ENCODE results near the gene TCF4. TPM values are rescaled to one million over a fixed set of nuclear protein-coding genes. Genes with fewer than 3 reads are reported as not detected.

Gene TCF4
- total RNA-seq, 1 experiment from 2014 or later, result 104 TPM

DNA sequence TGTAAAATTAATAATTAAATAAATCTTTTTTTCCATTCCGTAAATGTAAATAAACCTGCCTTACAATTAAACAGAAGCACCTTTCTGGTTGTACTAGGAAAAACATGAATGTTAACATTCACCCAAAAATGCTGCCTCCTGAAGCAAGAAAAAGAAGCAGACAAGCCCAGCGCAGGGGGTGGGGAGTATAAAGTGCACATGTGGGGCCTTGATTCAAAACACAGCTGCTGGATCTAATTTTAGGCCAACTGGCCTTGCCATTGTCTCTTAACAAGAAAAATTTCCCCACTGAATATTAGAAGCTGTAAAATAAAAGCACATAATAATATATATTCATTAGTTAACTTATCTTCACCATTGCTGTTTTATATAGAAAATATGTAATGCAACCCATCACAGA, 28.3 kb downstream of the TCF4 start:
- no peak for ATAC-seq
- H3K4me1 Mint-ChIP-seq, result peaks cover 25% of the 10 kb centered on the region
- peaks cover 7% of the 10 kb centered on the region for H3K36me3 Mint-ChIP-seq
- H3K27me3 Mint-ChIP-seq (ENCODE audit: low read depth), result no peaks in the 10 kb centered on the region
- ChIA-PET CTCF (no interaction called here), POLR2A (no interaction called here)
- no peak overlapping the region for H3K27ac Mint-ChIP-seq
- DNase-seq (ENCODE audit: low spot score), result no peak
- TF ChIP-seq, protein P1, sequence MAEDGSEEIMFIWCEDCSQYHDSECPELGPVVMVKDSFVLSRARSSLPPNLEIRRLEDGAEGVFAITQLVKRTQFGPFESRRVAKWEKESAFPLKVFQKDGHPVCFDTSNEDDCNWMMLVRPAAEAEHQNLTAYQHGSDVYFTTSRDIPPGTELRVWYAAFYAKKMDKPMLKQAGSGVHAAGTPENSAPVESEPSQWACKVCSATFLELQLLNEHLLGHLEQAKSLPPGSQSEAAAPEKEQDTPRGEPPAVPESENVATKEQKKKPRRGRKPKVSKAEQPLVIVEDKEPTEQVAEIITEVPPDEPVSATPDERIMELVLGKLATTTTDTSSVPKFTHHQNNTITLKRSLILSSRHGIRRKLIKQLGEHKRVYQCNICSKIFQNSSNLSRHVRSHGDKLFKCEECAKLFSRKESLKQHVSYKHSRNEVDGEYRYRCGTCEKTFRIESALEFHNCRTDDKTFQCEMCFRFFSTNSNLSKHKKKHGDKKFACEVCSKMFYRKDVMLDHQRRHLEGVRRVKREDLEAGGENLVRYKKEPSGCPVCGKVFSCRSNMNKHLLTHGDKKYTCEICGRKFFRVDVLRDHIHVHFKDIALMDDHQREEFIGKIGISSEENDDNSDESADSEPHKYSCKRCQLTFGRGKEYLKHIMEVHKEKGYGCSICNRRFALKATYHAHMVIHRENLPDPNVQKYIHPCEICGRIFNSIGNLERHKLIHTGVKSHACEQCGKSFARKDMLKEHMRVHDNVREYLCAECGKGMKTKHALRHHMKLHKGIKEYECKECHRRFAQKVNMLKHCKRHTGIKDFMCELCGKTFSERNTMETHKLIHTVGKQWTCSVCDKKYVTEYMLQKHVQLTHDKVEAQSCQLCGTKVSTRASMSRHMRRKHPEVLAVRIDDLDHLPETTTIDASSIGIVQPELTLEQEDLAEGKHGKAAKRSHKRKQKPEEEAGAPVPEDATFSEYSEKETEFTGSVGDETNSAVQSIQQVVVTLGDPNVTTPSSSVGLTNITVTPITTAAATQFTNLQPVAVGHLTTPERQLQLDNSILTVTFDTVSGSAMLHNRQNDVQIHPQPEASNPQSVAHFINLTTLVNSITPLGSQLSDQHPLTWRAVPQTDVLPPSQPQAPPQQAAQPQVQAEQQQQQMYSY (CRISPR knock-in tag; IDR thresholded peaks at IDR 0.05), result no peak
- TF ChIP-seq, protein P2, sequence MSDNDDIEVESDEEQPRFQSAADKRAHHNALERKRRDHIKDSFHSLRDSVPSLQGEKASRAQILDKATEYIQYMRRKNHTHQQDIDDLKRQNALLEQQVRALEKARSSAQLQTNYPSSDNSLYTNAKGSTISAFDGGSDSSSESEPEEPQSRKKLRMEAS (CRISPR knock-in tag; IDR thresholded peaks at IDR 0.05), result no peak
- TF ChIP-seq, protein P3, sequence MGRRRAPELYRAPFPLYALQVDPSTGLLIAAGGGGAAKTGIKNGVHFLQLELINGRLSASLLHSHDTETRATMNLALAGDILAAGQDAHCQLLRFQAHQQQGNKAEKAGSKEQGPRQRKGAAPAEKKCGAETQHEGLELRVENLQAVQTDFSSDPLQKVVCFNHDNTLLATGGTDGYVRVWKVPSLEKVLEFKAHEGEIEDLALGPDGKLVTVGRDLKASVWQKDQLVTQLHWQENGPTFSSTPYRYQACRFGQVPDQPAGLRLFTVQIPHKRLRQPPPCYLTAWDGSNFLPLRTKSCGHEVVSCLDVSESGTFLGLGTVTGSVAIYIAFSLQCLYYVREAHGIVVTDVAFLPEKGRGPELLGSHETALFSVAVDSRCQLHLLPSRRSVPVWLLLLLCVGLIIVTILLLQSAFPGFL (CRISPR knock-in tag; IDR thresholded peaks at IDR 0.05; ENCODE audit: borderline replicate concordance), result no peak
- TF ChIP-seq SMAD4 (CRISPR knock-in tag; IDR thresholded peaks at IDR 0.05), result no peak
- TF ChIP-seq, protein P4, sequence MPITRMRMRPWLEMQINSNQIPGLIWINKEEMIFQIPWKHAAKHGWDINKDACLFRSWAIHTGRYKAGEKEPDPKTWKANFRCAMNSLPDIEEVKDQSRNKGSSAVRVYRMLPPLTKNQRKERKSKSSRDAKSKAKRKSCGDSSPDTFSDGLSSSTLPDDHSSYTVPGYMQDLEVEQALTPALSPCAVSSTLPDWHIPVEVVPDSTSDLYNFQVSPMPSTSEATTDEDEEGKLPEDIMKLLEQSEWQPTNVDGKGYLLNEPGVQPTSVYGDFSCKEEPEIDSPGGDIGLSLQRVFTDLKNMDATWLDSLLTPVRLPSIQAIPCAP (CRISPR knock-in tag; IDR thresholded peaks at IDR 0.05), result no peak
- TF ChIP-seq, protein P5, sequence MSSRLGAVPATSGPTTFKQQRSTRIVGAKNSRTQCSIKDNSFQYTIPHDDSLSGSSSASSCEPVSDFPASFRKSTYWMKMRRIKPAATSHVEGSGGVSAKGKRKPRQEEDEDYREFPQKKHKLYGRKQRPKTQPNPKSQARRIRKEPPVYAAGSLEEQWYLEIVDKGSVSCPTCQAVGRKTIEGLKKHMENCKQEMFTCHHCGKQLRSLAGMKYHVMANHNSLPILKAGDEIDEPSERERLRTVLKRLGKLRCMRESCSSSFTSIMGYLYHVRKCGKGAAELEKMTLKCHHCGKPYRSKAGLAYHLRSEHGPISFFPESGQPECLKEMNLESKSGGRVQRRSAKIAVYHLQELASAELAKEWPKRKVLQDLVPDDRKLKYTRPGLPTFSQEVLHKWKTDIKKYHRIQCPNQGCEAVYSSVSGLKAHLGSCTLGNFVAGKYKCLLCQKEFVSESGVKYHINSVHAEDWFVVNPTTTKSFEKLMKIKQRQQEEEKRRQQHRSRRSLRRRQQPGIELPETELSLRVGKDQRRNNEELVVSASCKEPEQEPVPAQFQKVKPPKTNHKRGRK (CRISPR knock-in tag; IDR thresholded peaks at IDR 0.05; ENCODE audit: borderline replicate concordance), result no peak
- TF ChIP-seq, protein P6, sequence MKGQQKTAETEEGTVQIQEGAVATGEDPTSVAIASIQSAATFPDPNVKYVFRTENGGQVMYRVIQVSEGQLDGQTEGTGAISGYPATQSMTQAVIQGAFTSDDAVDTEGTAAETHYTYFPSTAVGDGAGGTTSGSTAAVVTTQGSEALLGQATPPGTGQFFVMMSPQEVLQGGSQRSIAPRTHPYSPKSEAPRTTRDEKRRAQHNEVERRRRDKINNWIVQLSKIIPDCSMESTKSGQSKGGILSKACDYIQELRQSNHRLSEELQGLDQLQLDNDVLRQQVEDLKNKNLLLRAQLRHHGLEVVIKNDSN (CRISPR knock-in tag; IDR thresholded peaks at IDR 0.05), result no peak
- H3K9me3 Mint-ChIP-seq, result no peaks in the 10 kb centered on the region
- no peak overlapping the region for H3K4me3 Mint-ChIP-seq

DNA sequence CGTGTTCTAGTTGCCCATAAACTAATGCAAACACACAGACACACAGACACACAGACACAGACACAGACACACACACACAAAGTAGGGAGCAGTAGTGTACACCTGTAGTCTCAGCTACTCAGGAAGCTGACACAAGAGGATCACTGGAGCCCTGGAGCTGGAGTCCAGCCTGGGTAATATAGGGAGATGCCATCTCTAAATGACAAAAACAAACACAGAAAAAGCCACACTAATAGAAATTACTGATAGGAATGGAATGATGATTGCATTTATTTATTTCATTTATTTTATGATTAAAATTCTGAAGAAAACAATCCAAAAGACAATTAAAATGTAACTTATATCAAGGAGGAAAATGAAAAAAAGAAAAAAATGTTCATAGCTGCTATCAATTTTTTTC, 30.8 kb downstream of the TCF4 start:
- POLR2A ChIA-PET, result no interaction called here
- H3K4me1 Mint-ChIP-seq, result peaks cover 38% of the 10 kb centered on the region
- DNase-seq (ENCODE audit: low spot score) (no peak), ATAC-seq (no peak)
- CTCF ChIA-PET, result interaction anchor here (1.4 kb wide), 1 partner anchor 172 kb away, joined by 3 read pairs; no protein-coding TSS in a partner anchor
- no peaks in the 10 kb centered on the region for H3K27me3 Mint-ChIP-seq (ENCODE audit: low read depth)
- H3K4me3 Mint-ChIP-seq, result no peak overlapping the region
- peaks cover 3% of the 10 kb centered on the region; the same call in 1 of the 2 replicates for H3K36me3 Mint-ChIP-seq
- peak overlapping the region; percentile 61; the same call in 1 of the 2 replicates for H3K27ac Mint-ChIP-seq
- TF ChIP-seq FOXP1 (CRISPR knock-in tag; IDR thresholded peaks at IDR 0.05; ENCODE audit: borderline replicate concordance) (no peak), JUN (CRISPR knock-in tag; IDR thresholded peaks at IDR 0.05) (no peak), ESRRA (CRISPR knock-in tag; IDR thresholded peaks at IDR 0.05; ENCODE audit: borderline replicate concordance) (no peak), ATF1 (CRISPR knock-in tag; IDR thresholded peaks at IDR 0.05) (no peak)
- TF ChIP-seq, protein P7, sequence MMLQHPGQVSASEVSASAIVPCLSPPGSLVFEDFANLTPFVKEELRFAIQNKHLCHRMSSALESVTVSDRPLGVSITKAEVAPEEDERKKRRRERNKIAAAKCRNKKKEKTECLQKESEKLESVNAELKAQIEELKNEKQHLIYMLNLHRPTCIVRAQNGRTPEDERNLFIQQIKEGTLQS (CRISPR knock-in tag; conservative IDR thresholded peaks at IDR 0.05), result no peak
- TF ChIP-seq, protein P8, sequence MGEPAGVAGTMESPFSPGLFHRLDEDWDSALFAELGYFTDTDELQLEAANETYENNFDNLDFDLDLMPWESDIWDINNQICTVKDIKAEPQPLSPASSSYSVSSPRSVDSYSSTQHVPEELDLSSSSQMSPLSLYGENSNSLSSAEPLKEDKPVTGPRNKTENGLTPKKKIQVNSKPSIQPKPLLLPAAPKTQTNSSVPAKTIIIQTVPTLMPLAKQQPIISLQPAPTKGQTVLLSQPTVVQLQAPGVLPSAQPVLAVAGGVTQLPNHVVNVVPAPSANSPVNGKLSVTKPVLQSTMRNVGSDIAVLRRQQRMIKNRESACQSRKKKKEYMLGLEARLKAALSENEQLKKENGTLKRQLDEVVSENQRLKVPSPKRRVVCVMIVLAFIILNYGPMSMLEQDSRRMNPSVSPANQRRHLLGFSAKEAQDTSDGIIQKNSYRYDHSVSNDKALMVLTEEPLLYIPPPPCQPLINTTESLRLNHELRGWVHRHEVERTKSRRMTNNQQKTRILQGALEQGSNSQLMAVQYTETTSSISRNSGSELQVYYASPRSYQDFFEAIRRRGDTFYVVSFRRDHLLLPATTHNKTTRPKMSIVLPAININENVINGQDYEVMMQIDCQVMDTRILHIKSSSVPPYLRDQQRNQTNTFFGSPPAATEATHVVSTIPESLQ (CRISPR knock-in tag; IDR thresholded peaks at IDR 0.05), result no peak
- TF ChIP-seq, protein P9, sequence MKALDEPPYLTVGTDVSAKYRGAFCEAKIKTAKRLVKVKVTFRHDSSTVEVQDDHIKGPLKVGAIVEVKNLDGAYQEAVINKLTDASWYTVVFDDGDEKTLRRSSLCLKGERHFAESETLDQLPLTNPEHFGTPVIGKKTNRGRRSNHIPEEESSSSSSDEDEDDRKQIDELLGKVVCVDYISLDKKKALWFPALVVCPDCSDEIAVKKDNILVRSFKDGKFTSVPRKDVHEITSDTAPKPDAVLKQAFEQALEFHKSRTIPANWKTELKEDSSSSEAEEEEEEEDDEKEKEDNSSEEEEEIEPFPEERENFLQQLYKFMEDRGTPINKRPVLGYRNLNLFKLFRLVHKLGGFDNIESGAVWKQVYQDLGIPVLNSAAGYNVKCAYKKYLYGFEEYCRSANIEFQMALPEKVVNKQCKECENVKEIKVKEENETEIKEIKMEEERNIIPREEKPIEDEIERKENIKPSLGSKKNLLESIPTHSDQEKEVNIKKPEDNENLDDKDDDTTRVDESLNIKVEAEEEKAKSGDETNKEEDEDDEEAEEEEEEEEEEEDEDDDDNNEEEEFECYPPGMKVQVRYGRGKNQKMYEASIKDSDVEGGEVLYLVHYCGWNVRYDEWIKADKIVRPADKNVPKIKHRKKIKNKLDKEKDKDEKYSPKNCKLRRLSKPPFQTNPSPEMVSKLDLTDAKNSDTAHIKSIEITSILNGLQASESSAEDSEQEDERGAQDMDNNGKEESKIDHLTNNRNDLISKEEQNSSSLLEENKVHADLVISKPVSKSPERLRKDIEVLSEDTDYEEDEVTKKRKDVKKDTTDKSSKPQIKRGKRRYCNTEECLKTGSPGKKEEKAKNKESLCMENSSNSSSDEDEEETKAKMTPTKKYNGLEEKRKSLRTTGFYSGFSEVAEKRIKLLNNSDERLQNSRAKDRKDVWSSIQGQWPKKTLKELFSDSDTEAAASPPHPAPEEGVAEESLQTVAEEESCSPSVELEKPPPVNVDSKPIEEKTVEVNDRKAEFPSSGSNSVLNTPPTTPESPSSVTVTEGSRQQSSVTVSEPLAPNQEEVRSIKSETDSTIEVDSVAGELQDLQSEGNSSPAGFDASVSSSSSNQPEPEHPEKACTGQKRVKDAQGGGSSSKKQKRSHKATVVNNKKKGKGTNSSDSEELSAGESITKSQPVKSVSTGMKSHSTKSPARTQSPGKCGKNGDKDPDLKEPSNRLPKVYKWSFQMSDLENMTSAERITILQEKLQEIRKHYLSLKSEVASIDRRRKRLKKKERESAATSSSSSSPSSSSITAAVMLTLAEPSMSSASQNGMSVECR (CRISPR knock-in tag; IDR thresholded peaks at IDR 0.05; ENCODE audit: borderline replicate concordance), result no peak
- TF ChIP-seq, protein P10, sequence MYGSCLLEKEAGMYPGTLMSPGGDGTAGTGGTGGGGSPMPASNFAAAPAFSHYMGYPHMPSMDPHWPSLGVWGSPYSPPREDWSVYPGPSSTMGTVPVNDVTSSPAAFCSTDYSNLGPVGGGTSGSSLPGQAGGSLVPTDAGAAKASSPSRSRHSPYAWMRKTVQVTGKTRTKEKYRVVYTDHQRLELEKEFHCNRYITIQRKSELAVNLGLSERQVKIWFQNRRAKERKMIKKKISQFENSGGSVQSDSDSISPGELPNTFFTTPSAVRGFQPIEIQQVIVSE (CRISPR knock-in tag; IDR thresholded peaks at IDR 0.05; ENCODE audit: borderline replicate concordance), result no peak
- H3K9me3 Mint-ChIP-seq, result no peaks in the 10 kb centered on the region

Data from WTC11 (cell line).